ENCODE results near the gene SPATA6. TPM values are rescaled to one million over a fixed set of nuclear protein-coding genes. Genes with fewer than 3 reads are reported as not detected.

Gene SPATA6
- total RNA-seq, 4 donors from 2014 or later, result 51.3 to 59.1 (median 57.1) TPM

GRCh38 chr1:48362901-48363300 is 109.1 kb downstream of the SPATA6 start:
- no peak for TF ChIP-seq CTCF (IDR thresholded peaks at IDR 0.05)
- TF ChIP-seq POLR2A (IDR thresholded peaks at IDR 0.05), result no peak
- no peak for TF ChIP-seq EP300 (IDR thresholded peaks at IDR 0.05)
- H3K36me3 ChIP-seq, result no peaks in the 10 kb centered on the region
- no peaks in the 10 kb centered on the region for H3K4me1 ChIP-seq
- DNase-seq (ENCODE audit: low spot score in 2 of 2), result no peak
- H3K27ac ChIP-seq, result no peak overlapping the region
- H3K9me3 ChIP-seq, result peaks cover 0 to 12% (median 0%) of the 10 kb centered on the region in 4 donors
- no peak overlapping the region for H3K4me3 ChIP-seq
- 86 to 89% methylated on average over 7 of the region's 7 CpGs for WGBS, 2 donors
- H3K27me3 ChIP-seq, result no peaks in the 10 kb centered on the region

- H3K4me3 ChIP-seq, result no peak overlapping the region
- no peak overlapping the region for H3K27ac ChIP-seq
- TF ChIP-seq POLR2A (IDR thresholded peaks at IDR 0.05), result no peak
- peak in 1 of 5 experiments; percentile 10 for TF ChIP-seq CTCF (IDR thresholded peaks at IDR 0.05)
- DNase-seq (ENCODE audit: low spot score in 2 of 2), result no peak
- H3K36me3 ChIP-seq, result peaks cover 0 to 13% (median 0%) of the 10 kb centered on the region in 3 donors
- no peaks in the 10 kb centered on the region for H3K27me3 ChIP-seq
- H3K4me1 ChIP-seq, result no peaks in the 10 kb centered on the region
- no peaks in the 10 kb centered on the region for H3K9me3 ChIP-seq
Measured at GRCh38 chr1:48356901-48357300, 115.1 kb downstream of the SPATA6 start.

DNA sequence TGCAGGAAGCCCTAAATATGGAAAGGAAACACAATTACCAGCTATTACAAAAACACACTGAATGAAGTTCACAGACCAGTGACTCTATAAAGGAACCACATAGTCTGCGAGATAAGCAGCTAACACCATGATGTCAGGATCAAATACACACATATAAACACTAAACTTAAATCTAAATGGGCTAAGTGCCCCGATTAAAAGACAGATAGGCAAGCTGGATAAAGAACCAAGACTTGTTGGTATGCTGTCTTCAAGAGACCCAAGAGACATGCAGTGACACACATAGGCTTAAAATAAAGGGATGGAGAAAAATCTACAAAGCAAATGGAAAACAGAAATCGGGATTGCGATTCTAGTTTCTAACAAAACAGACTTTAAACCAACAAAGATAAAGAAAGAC is 127.6 kb downstream of the SPATA6 start:
- no peak for DNase-seq (ENCODE audit: low spot score in 2 of 2)
- Histone ChIP-seq H3K4me1 (no peaks in the 10 kb centered on the region), H3K27me3 (no peaks in the 10 kb centered on the region), H3K27ac (no peak overlapping the region), H3K4me3 (no peak overlapping the region), H3K36me3 (peaks cover 0 to 62% (median 0%) of the 10 kb centered on the region in 3 donors), H3K9me3 (peaks cover 0 to 36% (median 8%) of the 10 kb centered on the region in 4 donors)
- WGBS, 2 donors, result 96 to 98% methylated on average over 4 of the region's 4 CpGs
- TF ChIP-seq CTCF (IDR thresholded peaks at IDR 0.05) (no peak), POLR2A (IDR thresholded peaks at IDR 0.05) (no peak), EP300 (IDR thresholded peaks at IDR 0.05) (no peak)

GRCh38 chr1:48341221-48341620 is 130.8 kb downstream of the SPATA6 start:
- DNase-seq (ENCODE audit: low spot score in 2 of 2), result no peak
- H3K4me1 ChIP-seq, result no peaks in the 10 kb centered on the region
- WGBS, 2 donors, result 51 to 60% methylated on average over 3 of the region's 3 CpGs

GRCh38 chr1:48338257-48338656 is 133.7 kb downstream of the SPATA6 start:
- TF ChIP-seq CTCF (IDR thresholded peaks at IDR 0.05) (no peak), POLR2A (IDR thresholded peaks at IDR 0.05) (no peak), EP300 (IDR thresholded peaks at IDR 0.05) (no peak)
- peaks cover 0 to 12% (median 3%) of the 10 kb centered on the region in 4 donors for H3K9me3 ChIP-seq
- H3K27me3 ChIP-seq, result no peaks in the 10 kb centered on the region
- H3K4me1 ChIP-seq, result no peaks in the 10 kb centered on the region
- peaks cover 0 to 66% (median 0%) of the 10 kb centered on the region in 3 donors for H3K36me3 ChIP-seq
- H3K4me3 ChIP-seq, result no peak overlapping the region
- no peak overlapping the region for H3K27ac ChIP-seq
- no peak for DNase-seq (ENCODE audit: low spot score in 2 of 2)
- WGBS, 2 donors, result 67 to 76% methylated on average over 4 of the region's 4 CpGs

More at GRCh38 chr1:48341221-48341620, 130.8 kb downstream of the SPATA6 start:
- Histone ChIP-seq H3K9me3 (peaks cover 0 to 29% (median 8%) of the 10 kb centered on the region in 4 donors), H3K27me3 (no peaks in the 10 kb centered on the region), H3K36me3 (peaks cover 0 to 66% (median 0%) of the 10 kb centered on the region in 3 donors), H3K4me3 (no peak overlapping the region), H3K27ac (no peak overlapping the region)
- no peak for TF ChIP-seq EP300 (IDR thresholded peaks at IDR 0.05)
- no peak for TF ChIP-seq POLR2A (IDR thresholded peaks at IDR 0.05)
- no peak for TF ChIP-seq CTCF (IDR thresholded peaks at IDR 0.05)
